Mucosa of descending colon (tissue), 3 donors: ENCODE data around the gene BCL2L2. TPM values are rescaled to one million over a fixed set of nuclear protein-coding genes. Genes with fewer than 3 reads are reported as not detected.
"Not testable (repeated sequence)": the region's sequence is repeated elsewhere in the genome, so short reads cannot be mapped to it uniquely, and the experiment has no call there.

Source experiments
- ATAC-seq: fragments of 200-7000 bp; cut with Tn5 transposase; one replicate; pipeline ENCODE4 v1.9.1; 2020; ENCODE audit warnings: mild to moderate bottlenecking, moderate library complexity
- DNase-seq, 3 donors: peaks; one replicate each; pipeline ENCODE4 v3.0.0-alpha.2; 2020
- H3K36me3 ChIP-seq: fragments of 200-600 bp; one replicate; pipeline ENCODE4 v1.8.0; 2021; ENCODE audit warnings: low read depth, mild to moderate bottlenecking
- H3K4me1 ChIP-seq: fragments of 200-600 bp; one replicate; pipeline ENCODE4 v1.8.0; 2021; ENCODE audit warnings: low read depth, mild to moderate bottlenecking
- H3K4me3 ChIP-seq: fragments of 200-600 bp; one replicate; pipeline ENCODE4 v1.8.0; 2021; ENCODE audit warnings: mild to moderate bottlenecking
- H3K9me3 ChIP-seq: fragments of 200-600 bp; one replicate; pipeline ENCODE4 v1.8.0; 2021; ENCODE audit warnings: mild to moderate bottlenecking
- intact Hi-C, 2 donors: fragments of 100-400 bp; cut with DNase I in 1 of 2; cut with micrococcal nuclease in 1 of 2; formaldehyde crosslinking; loops; one replicate each; pipeline versions ENCODE4 v1.11.0 to v1.11.1; 2022; cut with DNase I, micrococcal nuclease
- total RNA-seq, 3 donors: library from RNA; stranded (reverse); fragmentation: NEBNext Ultra II Directional in 2 of 3; extraction: Animal tissue kit (Norgen Biotek cat#: 25700) in 2 of 3; gene quantifications; one replicate each; pipeline versions ENCODE4 v1.2.1 to v1.2.4, GENCODE V29; 2021 to 2023
- TF ChIP-seq, protein P1 (sequence below): fragments of 200-600 bp; IDR thresholded peaks from one replicate; pipeline ENCODE4 v1.8.0; 2022; ENCODE audit warnings: antibody characterized with exemption, mild to moderate bottlenecking
- donor health status: DM: no; HTN: no; CAD: no; lungs with moderate emphysema.
- donor health status: DM: no; HTN: no; CAD: no.
- donor health status: DM: no; HTN: yes; CAD: no.

The BCL2L2 gene
- total RNA-seq, 3 donors from 2014 or later = 40.6 to 116 (median 41.4) TPM

DNA sequence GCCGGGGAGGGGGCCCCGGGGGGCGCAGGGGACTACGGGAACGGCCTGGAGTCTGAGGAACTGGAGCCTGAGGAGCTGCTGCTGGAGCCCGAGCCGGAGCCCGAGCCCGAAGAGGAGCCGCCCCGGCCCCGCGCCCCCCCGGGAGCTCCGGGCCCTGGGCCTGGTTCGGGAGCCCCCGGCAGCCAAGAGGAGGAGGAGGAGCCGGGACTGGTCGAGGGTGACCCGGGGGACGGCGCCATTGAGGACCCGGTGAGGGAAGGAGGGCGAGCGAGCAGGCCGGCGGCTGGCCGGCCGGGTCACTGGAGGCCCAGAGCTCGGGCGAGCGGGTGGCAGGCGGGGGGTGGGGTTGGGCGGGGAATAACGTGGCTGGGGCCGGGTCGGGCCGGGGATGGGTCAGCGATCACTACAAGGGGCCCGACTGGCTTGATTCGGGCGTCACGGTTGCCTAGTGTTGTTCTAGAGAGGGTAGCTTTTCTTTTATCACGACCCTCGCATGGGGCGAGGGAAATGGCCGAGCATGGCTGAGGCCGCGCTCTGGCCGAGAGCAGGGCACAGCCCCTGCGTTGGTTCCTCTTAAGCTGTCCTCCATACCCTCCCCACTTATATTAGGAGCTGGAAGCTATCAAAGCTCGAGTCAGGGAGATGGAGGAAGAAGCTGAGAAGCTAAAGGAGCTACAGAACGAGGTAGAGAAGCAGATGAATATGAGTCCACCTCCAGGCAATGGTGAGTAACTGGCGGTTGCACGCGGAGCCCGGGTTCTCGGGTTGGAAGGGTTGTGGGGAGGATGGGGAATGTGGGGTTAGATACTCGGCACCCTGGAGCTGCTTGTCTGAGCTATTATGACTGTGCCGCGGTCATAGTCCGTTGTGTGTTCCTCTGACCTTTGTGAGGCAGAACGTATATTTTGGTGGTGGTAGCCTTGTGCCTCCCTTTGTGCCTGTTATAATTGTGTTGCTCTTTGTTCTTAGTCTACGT is 15.2 kb downstream of the BCL2L2 start:
- DNase-seq = peak; percentile 60 to 81 (median 63)
- Histone ChIP-seq H3K4me3 (peak overlapping the region; percentile 91), H3K9me3 (no peaks in the 10 kb centered on the region), H3K4me1 (peaks cover 10% of the 10 kb centered on the region), H3K36me3 (no peaks in the 10 kb centered on the region)
- intact Hi-C loops = loop anchor here in 1 of 2 donors (10.0 kb wide), 1 partner anchor 143 kb away; the partner anchor contains the start of gene NGDN
- TF ChIP-seq, protein P1, sequence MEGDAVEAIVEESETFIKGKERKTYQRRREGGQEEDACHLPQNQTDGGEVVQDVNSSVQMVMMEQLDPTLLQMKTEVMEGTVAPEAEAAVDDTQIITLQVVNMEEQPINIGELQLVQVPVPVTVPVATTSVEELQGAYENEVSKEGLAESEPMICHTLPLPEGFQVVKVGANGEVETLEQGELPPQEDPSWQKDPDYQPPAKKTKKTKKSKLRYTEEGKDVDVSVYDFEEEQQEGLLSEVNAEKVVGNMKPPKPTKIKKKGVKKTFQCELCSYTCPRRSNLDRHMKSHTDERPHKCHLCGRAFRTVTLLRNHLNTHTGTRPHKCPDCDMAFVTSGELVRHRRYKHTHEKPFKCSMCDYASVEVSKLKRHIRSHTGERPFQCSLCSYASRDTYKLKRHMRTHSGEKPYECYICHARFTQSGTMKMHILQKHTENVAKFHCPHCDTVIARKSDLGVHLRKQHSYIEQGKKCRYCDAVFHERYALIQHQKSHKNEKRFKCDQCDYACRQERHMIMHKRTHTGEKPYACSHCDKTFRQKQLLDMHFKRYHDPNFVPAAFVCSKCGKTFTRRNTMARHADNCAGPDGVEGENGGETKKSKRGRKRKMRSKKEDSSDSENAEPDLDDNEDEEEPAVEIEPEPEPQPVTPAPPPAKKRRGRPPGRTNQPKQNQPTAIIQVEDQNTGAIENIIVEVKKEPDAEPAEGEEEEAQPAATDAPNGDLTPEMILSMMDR = no peak
- ATAC-seq = peak; percentile 40

DNA sequence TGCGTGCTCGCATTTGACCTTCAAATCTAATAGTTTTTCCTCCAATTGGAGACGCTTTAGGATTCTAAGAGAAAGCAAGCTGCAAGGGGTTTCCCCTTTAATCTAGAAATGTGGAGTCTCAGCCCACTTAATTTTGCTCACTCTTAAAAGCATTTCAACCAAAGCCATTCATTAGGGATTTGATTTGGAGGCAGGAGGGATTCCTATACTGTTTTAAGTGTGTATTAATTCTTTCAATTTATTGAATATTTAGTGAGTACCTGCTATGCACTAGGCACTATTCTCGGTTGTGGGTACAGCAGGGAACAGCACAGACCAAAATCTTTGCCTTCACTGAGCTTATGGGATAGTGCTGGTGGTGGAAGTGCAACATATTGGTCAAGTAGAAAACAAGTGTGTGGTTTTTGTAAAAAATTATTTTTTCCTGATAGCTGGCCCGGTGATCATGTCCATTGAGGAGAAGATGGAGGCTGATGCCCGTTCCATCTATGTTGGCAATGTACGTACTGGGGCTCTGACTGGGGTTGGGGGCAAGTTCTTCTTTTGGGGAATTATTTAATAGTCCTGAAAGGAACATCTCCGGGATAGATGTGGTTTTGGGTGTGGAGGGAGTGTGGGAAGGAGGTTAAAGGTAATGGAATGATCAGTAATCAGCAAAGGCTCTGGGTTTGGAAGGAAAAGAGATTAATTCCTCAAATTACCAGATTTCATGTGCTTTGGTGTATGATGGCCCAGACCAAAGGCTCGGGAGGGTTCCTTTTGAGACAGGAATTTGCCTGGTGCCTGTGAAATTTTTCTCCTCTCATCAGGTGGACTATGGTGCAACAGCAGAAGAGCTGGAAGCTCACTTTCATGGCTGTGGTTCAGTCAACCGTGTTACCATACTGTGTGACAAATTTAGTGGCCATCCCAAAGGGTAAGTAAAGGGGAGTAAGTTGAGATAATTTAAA is 16.2 kb downstream of the BCL2L2 start:
- Histone ChIP-seq H3K9me3 (no peaks in the 10 kb centered on the region), H3K4me1 (peaks cover 11% of the 10 kb centered on the region), H3K36me3 (no peaks in the 10 kb centered on the region), H3K4me3 (peak overlapping the region; percentile 91)
- no peak for DNase-seq
- TF ChIP-seq, protein P1 = no peak
- intact Hi-C loops = loop anchor here in 1 of 2 donors (10.0 kb wide), 1 partner anchor 142 kb away; the partner anchor contains the start of gene NGDN
- no peak for ATAC-seq

DNA sequence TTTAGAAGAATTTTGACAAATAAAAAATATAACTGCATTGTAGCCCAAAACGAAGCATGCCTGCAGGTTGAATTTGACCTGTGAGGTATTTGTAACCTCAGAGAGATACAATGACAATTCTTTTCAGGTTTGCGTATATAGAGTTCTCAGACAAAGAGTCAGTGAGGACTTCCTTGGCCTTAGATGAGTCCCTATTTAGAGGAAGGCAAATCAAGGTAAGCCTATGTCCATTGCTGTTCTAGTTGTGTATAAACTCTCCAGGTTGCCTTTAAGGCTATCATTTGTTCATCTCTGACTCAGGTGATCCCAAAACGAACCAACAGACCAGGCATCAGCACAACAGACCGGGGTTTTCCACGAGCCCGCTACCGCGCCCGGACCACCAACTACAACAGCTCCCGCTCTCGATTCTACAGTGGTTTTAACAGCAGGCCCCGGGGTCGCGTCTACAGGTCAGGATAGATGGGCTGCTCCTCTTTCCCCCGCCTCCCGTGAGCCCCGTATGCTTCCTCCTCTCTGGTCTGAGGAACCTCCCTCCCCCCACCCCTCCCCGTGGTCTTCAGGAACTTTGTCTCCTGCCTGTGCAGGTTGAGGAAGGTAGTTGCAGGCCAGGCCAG is 17.3 kb downstream of the BCL2L2 start:
- Histone ChIP-seq H3K4me3 (no peak overlapping the region), H3K36me3 (no peaks in the 10 kb centered on the region), H3K9me3 (no peaks in the 10 kb centered on the region), H3K4me1 (peaks cover 13% of the 10 kb centered on the region)
- ATAC-seq (no peak), DNase-seq (no peak)
- TF ChIP-seq, protein P1 = no peak
- intact Hi-C loops = loop anchor here in 1 of 2 donors (10.0 kb wide), 1 partner anchor 141 kb away; the partner anchor contains the start of gene NGDN

DNA sequence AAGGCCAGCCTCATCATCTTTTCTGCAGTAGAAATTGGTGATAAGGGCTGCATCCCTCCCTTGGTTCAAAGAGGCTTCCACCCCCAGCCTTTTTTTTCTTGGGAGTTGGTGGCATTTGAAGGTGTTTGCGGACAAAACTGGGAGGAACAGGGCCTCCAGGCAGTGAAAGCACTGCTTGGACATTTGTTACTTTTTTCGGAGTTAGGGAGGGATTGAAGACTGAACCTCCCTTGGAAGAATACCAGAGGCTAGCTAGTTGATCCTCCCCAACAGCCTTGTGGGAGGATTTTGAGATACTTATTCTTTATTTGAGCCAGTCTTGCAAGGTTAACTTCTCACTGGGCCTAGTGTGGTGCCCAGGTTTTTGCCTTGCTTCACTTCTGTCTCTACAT is 17.8 kb downstream of the BCL2L2 start:
- ATAC-seq = no peak
- peaks cover 13% of the 10 kb centered on the region for H3K4me1 ChIP-seq
- H3K4me3 ChIP-seq = no peak overlapping the region
- no peaks in the 10 kb centered on the region for H3K36me3 ChIP-seq
- intact Hi-C loops = loop anchor here in 1 of 2 donors (10.0 kb wide), 1 partner anchor 140 kb away; the partner anchor contains the start of gene NGDN
- TF ChIP-seq, protein P1 = no peak
- DNase-seq = no peak
- no peaks in the 10 kb centered on the region for H3K9me3 ChIP-seq

DNA sequence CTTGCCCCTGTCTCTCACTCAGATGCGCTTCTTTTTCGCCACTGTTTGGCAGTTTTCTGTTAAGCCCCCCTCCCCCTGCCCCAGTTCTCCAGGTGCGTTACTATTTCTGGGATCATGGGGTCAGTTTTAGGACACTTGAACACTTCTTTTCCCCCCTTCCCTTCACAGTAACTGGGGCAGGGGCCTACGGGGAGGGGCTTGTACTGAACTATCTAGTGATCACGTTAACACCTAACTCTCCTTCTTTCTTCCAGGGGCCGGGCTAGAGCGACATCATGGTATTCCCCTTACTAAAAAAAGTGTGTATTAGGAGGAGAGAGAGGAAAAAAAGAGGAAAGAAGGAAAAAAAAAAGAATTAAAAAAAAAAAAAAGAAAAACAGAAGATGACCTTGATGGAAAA is 18.4 kb downstream of the BCL2L2 start:
- ATAC-seq = no peak
- no peaks in the 10 kb centered on the region for H3K36me3 ChIP-seq
- H3K9me3 ChIP-seq = no peaks in the 10 kb centered on the region
- intact Hi-C loops = loop anchor here (5.0 to 10.0 kb wide), 2 partner anchors 52 to 140 kb away; partner anchors contain the start of genes CMTM5 (in 1 of the 2) and NGDN (in 1 of the 2)
- no peak for DNase-seq
- H3K4me3 ChIP-seq = no peak overlapping the region
- H3K4me1 ChIP-seq = peaks cover 13% of the 10 kb centered on the region
- TF ChIP-seq, protein P1 = no peak

DNA sequence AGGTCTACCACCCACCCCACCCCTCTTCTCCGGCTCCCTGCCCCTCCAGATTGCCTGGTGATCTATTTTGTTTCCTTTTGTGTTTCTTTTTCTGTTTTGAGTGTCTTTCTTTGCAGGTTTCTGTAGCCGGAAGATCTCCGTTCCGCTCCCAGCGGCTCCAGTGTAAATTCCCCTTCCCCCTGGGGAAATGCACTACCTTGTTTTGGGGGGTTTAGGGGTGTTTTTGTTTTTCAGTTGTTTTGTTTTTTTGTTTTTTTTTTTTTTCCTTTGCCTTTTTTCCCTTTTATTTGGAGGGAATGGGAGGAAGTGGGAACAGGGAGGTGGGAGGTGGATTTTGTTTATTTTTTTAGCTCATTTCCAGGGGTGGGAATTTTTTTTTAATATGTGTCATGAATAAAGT is 19.1 kb downstream of the BCL2L2 start:
- ATAC-seq, H3K9me3 ChIP-seq, DNase-seq, H3K4me3 ChIP-seq, H3K36me3 ChIP-seq: not testable (repeated sequence)
- H3K4me1 ChIP-seq = peaks cover 13% of the 10 kb centered on the region
- intact Hi-C loops = loop anchor here (5.0 to 10.0 kb wide), 2 partner anchors 52 to 139 kb away; partner anchors contain the start of genes CMTM5 (in 1 of the 2) and NGDN (in 1 of the 2)
